ENCODE data around the gene IL1RAPL2.

- TF ChIP-seq EZH2 (IDR thresholded peaks at IDR 0.05; ENCODE audit: low read depth) = no peak
- no peak for TF ChIP-seq CTCF (conservative IDR thresholded peaks at IDR 0.05)
Observed at GRCh38 chrX:105634180-105634579, 1068.2 kb downstream of the IL1RAPL2 start.

Data from PC-9 (cell line).